HepG2 (cell line): Measurements from ENCODE around the gene STIP1. TPM values are rescaled to one million over a fixed set of nuclear protein-coding genes. Genes with fewer than 3 reads are reported as not detected.

ENCODE experiments used
- IRX3 ChIP-seq: sonication (generic); formaldehyde crosslinking; IDR thresholded peaks from 2 replicates; pipeline ENCODE4 v1.8.1; 2023; ENCODE audit warnings: mild to moderate bottlenecking, low read depth, missing genetic modification reagents, borderline replicate concordance
- MTA3 ChIP-seq: sonication (generic); formaldehyde crosslinking; IDR thresholded peaks from 2 replicates; pipeline ENCODE4 v1.4.0; 2020; ENCODE audit warnings: missing genetic modification reagents
- NCOA5 ChIP-seq: sonication (generic); formaldehyde crosslinking; IDR thresholded peaks from 2 replicates; pipeline ENCODE4 v1.4.0; 2020; ENCODE audit warnings: missing genetic modification reagents
- NPAS2 ChIP-seq: sonication (generic); formaldehyde crosslinking; IDR thresholded peaks from 2 replicates; pipeline ENCODE4 v1.8.0; 2022; ENCODE audit warnings: mild to moderate bottlenecking, missing genetic modification reagents, borderline replicate concordance
- PHF21A ChIP-seq: sonication (generic); formaldehyde crosslinking; IDR thresholded peaks from 2 replicates; pipeline ENCODE4 v1.5.0; 2020; ENCODE audit warnings: mild to moderate bottlenecking, missing genetic modification reagents
- SIX4 ChIP-seq: sonication (generic); formaldehyde crosslinking; IDR thresholded peaks from 2 replicates; pipeline ENCODE4 v1.4.0; 2020; ENCODE audit warnings: missing genetic modification reagents
- SMAD9 ChIP-seq: sonication (generic); formaldehyde crosslinking; IDR thresholded peaks from 2 replicates; pipeline ENCODE4 v1.5.1; 2020; ENCODE audit warnings: mild to moderate bottlenecking, missing genetic modification reagents
- SNAPC5 ChIP-seq: sonication (generic); formaldehyde crosslinking; IDR thresholded peaks from 2 replicates; pipeline ENCODE4 v1.8.1; 2023; ENCODE audit warnings: mild to moderate bottlenecking, missing genetic modification reagents, borderline replicate concordance
- SOX6 ChIP-seq, 2 experiments: fragments of 450-650 bp in 1 of 2; sonication (generic) in 1 of 2; formaldehyde crosslinking in 1 of 2; IDR thresholded peaks; 2 replicates each; pipeline versions ENCODE4 v1.4.0 to v1.6.1; 2017 to 2020; ENCODE audit warnings: antibody characterized with exemption in 1 of 2, mild to moderate bottlenecking in 1 of 2, missing genetic modification reagents in 1 of 2
- ZFYVE20 ChIP-seq: sonication (generic); formaldehyde crosslinking; IDR thresholded peaks from 2 replicates; pipeline ENCODE4 v1.8.0; 2023; ENCODE audit warnings: low read depth, mild to moderate bottlenecking, moderate library complexity, missing genetic modification reagents, borderline replicate concordance
- ZNF407 ChIP-seq: sonication (generic); formaldehyde crosslinking; IDR thresholded peaks from one replicate; pipeline ENCODE4 v1.5.1; 2020; ENCODE audit warnings: mild to moderate bottlenecking, missing genetic modification reagents; ENCODE audit errors: not compliant biosample characterization
- ZNF709 ChIP-seq: sonication (generic); formaldehyde crosslinking; IDR thresholded peaks from 2 replicates; pipeline ENCODE4 v1.5.0; 2020; ENCODE audit warnings: mild to moderate bottlenecking, missing genetic modification reagents
- ZNF710 ChIP-seq: sonication (generic); formaldehyde crosslinking; IDR thresholded peaks from 2 replicates; pipeline ENCODE4 v1.5.0; 2020; ENCODE audit warnings: mild to moderate bottlenecking, missing genetic modification reagents, borderline replicate concordance
- ZNF724P ChIP-seq: sonication (generic); formaldehyde crosslinking; IDR thresholded peaks from 2 replicates; pipeline ENCODE4 v1.8.0; 2022; ENCODE audit warnings: missing genetic modification reagents, borderline replicate concordance
- ZNF800 ChIP-seq: sonication (generic); formaldehyde crosslinking; IDR thresholded peaks from 2 replicates; pipeline ENCODE4 v1.4.0; 2020; ENCODE audit warnings: missing genetic modification reagents
- polyA plus RNA-seq, 8 experiments: library from polyadenylated mRNA; depleted of rRNA in 3 of 8; stranded (reverse) in 7 of 8; unstranded in 1 of 8; fragments of >200 nt; fragmentation: Illumina TruSeq in 4 of 8; extraction: Trizol in 4 of 8; gene quantifications; 2 replicates each; pipeline versions ENCODE4 v1.2.1 to v1.2.3, GENCODE V29; 2011 to 2016; ENCODE audit warnings: low read depth in 4 of 8, missing spikeins in 1 of 8, mixed read lengths in 1 of 8; ENCODE audit not compliant: insufficient read depth in 1 of 8
- total RNA-seq, 5 experiments: library from RNA; depleted of rRNA; stranded (reverse); fragments of >200 nt; fragmentation: Illumina TruSeq; extraction: Trizol; gene quantifications; 2 replicates each; pipeline ENCODE4 v1.2.3, GENCODE V29; 2016; ENCODE audit warnings: low read depth in 1 of 5

STIP1 gene
- total and polyA plus RNA-seq, 2 of the 13 experiments (the other 11 are each of a cell fraction or from before 2014, with no cell fraction given): 81.1 to 217 TPM

GRCh38 chr11:64240435-64241240 lies 54.7 kb downstream of the STIP1 start, which contains the start of gene FKBP2 (continued):
- TF ChIP-seq SMAD9 (CRISPR knock-in tag) (peak; percentile 82), ZNF709 (CRISPR knock-in tag) (no peak), ZNF800 (CRISPR knock-in tag) (0 out of 2 replicates have a peak, but pooled peaks have one; percentile 64), ZNF710 (CRISPR knock-in tag) (no peak), MTA3 (no peak), ZFYVE20 (no peak), PHF21A (peak; percentile 54), NCOA5 (no peak), SIX4 (CRISPR knock-in tag) (peak; percentile 17; the same call in 1 of the 2 replicates), IRX3 (CRISPR knock-in tag) (no peak), ZNF407 (peak; percentile 66), NPAS2 (CRISPR knock-in tag) (no peak), SNAPC5 (CRISPR knock-in tag) (no peak; the same call in 1 of the 2 replicates), ZNF724P (CRISPR knock-in tag) (no peak), SOX6 (IDR thresholded peaks at IDR 0.05) (no peak), SOX6 (CRISPR knock-in tag; IDR thresholded peaks at IDR 0.05) (peak; percentile 31; the same call in 1 of the 2 replicates)
